Lower leg skin (tissue), 3 donors: ENCODE results near the gene MMP24.
"Not testable (repeated sequence)": the region's sequence is repeated elsewhere in the genome, so short reads cannot be mapped to it uniquely, and the experiment has no call there.

ENCODE experiments used
- POLR2A ChIP-seq, 2 donors: fragments of 450-650 bp; IDR thresholded peaks; one replicate each; pipeline ENCODE4 v1.6.1; 2016 to 2017; ENCODE audit warnings: antibody characterized with exemption in 2 of 2, mild to moderate bottlenecking in 1 of 2, moderate library complexity in 1 of 2
- TF ChIP-seq, protein P1 (sequence below), 3 donors: fragments of 450-650 bp; IDR thresholded peaks; one replicate each; pipeline ENCODE4 v1.5.1; 2016; ENCODE audit warnings: antibody characterized with exemption in 3 of 3, mild to moderate bottlenecking in 3 of 3, moderate library complexity in 2 of 3

DNA sequence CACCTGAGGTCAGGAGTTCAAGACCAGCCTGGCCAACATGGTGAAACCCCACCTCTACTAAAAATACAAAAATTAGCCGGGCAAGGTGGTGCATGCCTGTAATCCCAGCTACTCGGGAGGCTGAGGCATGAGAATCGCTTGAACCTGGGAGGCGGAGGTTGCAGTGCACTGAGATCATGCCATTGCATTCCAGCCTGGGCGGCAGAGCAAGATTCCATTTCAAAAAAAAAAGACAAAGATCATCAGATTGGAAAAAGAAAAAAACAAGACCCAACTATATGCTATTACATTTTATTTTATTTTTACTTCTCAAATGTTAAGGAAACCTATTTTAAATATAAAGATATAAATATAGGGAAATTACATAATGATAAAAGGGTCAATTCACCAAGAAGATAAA, 25.0 kb upstream of the MMP24 start:
- not testable (repeated sequence) for TF ChIP-seq POLR2A (IDR thresholded peaks at IDR 0.05)
- TF ChIP-seq, protein P1, sequence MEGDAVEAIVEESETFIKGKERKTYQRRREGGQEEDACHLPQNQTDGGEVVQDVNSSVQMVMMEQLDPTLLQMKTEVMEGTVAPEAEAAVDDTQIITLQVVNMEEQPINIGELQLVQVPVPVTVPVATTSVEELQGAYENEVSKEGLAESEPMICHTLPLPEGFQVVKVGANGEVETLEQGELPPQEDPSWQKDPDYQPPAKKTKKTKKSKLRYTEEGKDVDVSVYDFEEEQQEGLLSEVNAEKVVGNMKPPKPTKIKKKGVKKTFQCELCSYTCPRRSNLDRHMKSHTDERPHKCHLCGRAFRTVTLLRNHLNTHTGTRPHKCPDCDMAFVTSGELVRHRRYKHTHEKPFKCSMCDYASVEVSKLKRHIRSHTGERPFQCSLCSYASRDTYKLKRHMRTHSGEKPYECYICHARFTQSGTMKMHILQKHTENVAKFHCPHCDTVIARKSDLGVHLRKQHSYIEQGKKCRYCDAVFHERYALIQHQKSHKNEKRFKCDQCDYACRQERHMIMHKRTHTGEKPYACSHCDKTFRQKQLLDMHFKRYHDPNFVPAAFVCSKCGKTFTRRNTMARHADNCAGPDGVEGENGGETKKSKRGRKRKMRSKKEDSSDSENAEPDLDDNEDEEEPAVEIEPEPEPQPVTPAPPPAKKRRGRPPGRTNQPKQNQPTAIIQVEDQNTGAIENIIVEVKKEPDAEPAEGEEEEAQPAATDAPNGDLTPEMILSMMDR (IDR thresholded peaks at IDR 0.05): not testable (repeated sequence)
